HepG2 (cell line): ENCODE data around the gene CKLF. TPM values are rescaled to one million over a fixed set of nuclear protein-coding genes. Genes with fewer than 3 reads are reported as not detected.

Source experiments
- ATAC-seq: fragments of 200-7000 bp; cut with Tn5 transposase; 3 replicates; pipeline ENCODE4 v1.9.1; 2020; ENCODE audit warnings: mild to moderate bottlenecking, moderate library complexity
- BruUV-seq: library from RNA; stranded (reverse); fragments of 400-500 nt; replicated peaks from 2 replicates; lab custom pipeline; 2021; lab: Mats Ljungman, UMichigan
- CTCF ChIA-PET: fragments of 300-600 bp; formaldehyde crosslinking; extraction: SDS; loops from one replicate; lab custom pipeline; 2021; ENCODE audit warnings: low total read pairs, inconsistent platforms, low intra/inter-chr PET ratio; lab: Yijun Ruan, JAX
- POLR2A ChIA-PET: fragments of 350-600 bp; sonication (Branson Sonifier 250); formaldehyde crosslinking; loops from one replicate; lab custom pipeline; 2020; ENCODE audit warnings: antibody characterized with exemption, inconsistent platforms; lab: Yijun Ruan, JAX
- DNase-seq: peaks from one replicate; pipeline ENCODE4 v3.0.0-alpha.2; 2015; ENCODE audit warnings: low spot score
- FAIRE-seq: peaks from 3 replicates; lab custom pipeline; 2011; peaks lifted over from hg19 to GRCh38; lab: Jason Lieb, UNC
- H2AFZ ChIP-seq: one replicate; pipeline ENCODE4 v1.6.1; 2011; ENCODE audit warnings: low read length, inconsistent platforms
- H3K27ac ChIP-seq: fragments of 300-600 bp; 3 replicates; pipeline ENCODE4 v1.8.0; 2011; ENCODE audit warnings: mixed run types, mild to moderate bottlenecking, mixed read lengths, low read length, inconsistent platforms; ENCODE audit not compliant: insufficient read depth; ENCODE audit errors: extremely low read length
- H3K27me3 ChIP-seq, 2 experiments: fragments of 200-600 bp in 1 of 2; 2 replicates in 1 of 2; 3 replicates in 1 of 2; pipeline versions ENCODE4 v1.6.0 to v1.8.0; 2011; ENCODE audit warnings: low read length in 2 of 2, mild to moderate bottlenecking in 2 of 2, moderate library complexity in 2 of 2, inconsistent platforms in 1 of 2; ENCODE audit not compliant: insufficient read depth in 2 of 2, control insufficient read depth in 1 of 2
- H3K36me3 ChIP-seq, 2 experiments: fragments of 200-600 bp in 1 of 2; replicated peaks in 1 of 2; 2 replicates in 1 of 2; 3 replicates in 1 of 2; pipeline versions ENCODE4 v1.5.1 to v1.8.0; 2011; ENCODE audit warnings: low read length in 2 of 2, inconsistent platforms in 1 of 2; ENCODE audit not compliant: insufficient read depth in 2 of 2, control insufficient read depth in 1 of 2
- H3K4me1 ChIP-seq: 2 replicates; pipeline ENCODE4 v1.5.1; 2012; ENCODE audit warnings: low read length, inconsistent platforms; ENCODE audit not compliant: insufficient read depth
- H3K4me2 ChIP-seq: 2 replicates; pipeline ENCODE4 v1.6.0; 2011; ENCODE audit warnings: low read depth, low read length, inconsistent platforms
- H3K4me3 ChIP-seq, 3 experiments: fragments of 200-600 bp in 1 of 3; sonication (generic), shearing (Covaris generic) in 1 of 3; replicated peaks in 1 of 3; 2 replicates each; pipeline ENCODE4 v1.5.1; 2011 to 2016; ENCODE audit warnings: low read length in 3 of 3, inconsistent platforms in 2 of 3, low read depth in 2 of 3, mild to moderate bottlenecking in 2 of 3, control low read depth in 1 of 3, mixed read lengths in 1 of 3; ENCODE audit not compliant: insufficient read depth in 1 of 3
- H3K79me2 ChIP-seq: one replicate; pipeline ENCODE4 v1.6.1; 2011; ENCODE audit warnings: low read length, inconsistent platforms; ENCODE audit not compliant: insufficient read depth
- H3K9ac ChIP-seq: 2 replicates; pipeline ENCODE4 v1.6.0; 2011; ENCODE audit warnings: mild to moderate bottlenecking, low read depth, low read length, inconsistent platforms; ENCODE audit not compliant: insufficient read depth
- H3K9me3 ChIP-seq: 2 replicates; pipeline ENCODE4 v1.5.1; 2012; ENCODE audit warnings: mild to moderate bottlenecking, low read length
- H4K20me1 ChIP-seq: 2 replicates; pipeline ENCODE4 v1.6.0; 2011; ENCODE audit warnings: inconsistent platforms, mild to moderate bottlenecking, low read length, moderate library complexity; ENCODE audit not compliant: insufficient read depth
- ARID2 ChIP-seq: sonication (generic); formaldehyde crosslinking; IDR thresholded peaks from 2 replicates; pipeline ENCODE4 v1.8.1; 2022; ENCODE audit warnings: mild to moderate bottlenecking, missing genetic modification reagents, borderline replicate concordance
- FOXC1 ChIP-seq: sonication (generic); formaldehyde crosslinking; IDR thresholded peaks from 2 replicates; pipeline ENCODE4 v1.8.0; 2022; ENCODE audit warnings: mild to moderate bottlenecking, missing genetic modification reagents, borderline replicate concordance
- HBP1 ChIP-seq: IDR thresholded peaks from 2 replicates; pipeline ENCODE4 v1.6.1; 2016; ENCODE audit warnings: low read depth, control low read depth
- SMARCE1 ChIP-seq: fragments of 450-650 bp; IDR thresholded peaks from 2 replicates; pipeline ENCODE4 v1.6.1; 2017; ENCODE audit warnings: borderline replicate concordance
- TBX2 ChIP-seq: sonication (generic); formaldehyde crosslinking; IDR thresholded peaks from 2 replicates; pipeline ENCODE4 v1.5.0; 2020; ENCODE audit warnings: missing genetic modification reagents, mild to moderate bottlenecking, borderline replicate concordance
- ZFP36L2 ChIP-seq: sonication (generic); formaldehyde crosslinking; IDR thresholded peaks from 2 replicates; pipeline ENCODE4 v1.4.0; 2020; ENCODE audit warnings: missing genetic modification reagents
- ZHX1 ChIP-seq: sonication (generic); formaldehyde crosslinking; IDR thresholded peaks from 2 replicates; pipeline ENCODE4 v1.8.1; 2022; ENCODE audit warnings: low read depth, mild to moderate bottlenecking, missing genetic modification reagents
- ZNF34 ChIP-seq: sonication (generic); formaldehyde crosslinking; IDR thresholded peaks from 2 replicates; pipeline ENCODE4 v1.4.0; 2020; ENCODE audit warnings: mild to moderate bottlenecking, missing genetic modification reagents, borderline replicate concordance
- ZNF556 ChIP-seq: sonication (generic); formaldehyde crosslinking; IDR thresholded peaks from 2 replicates; pipeline ENCODE4 v1.4.0; 2020; ENCODE audit warnings: mild to moderate bottlenecking, missing genetic modification reagents, borderline replicate concordance
- ZNF605 ChIP-seq: sonication (generic); formaldehyde crosslinking; IDR thresholded peaks from 2 replicates; pipeline ENCODE4 v1.8.0; 2022; ENCODE audit warnings: mild to moderate bottlenecking, missing genetic modification reagents
- ZSCAN20 ChIP-seq: sonication (generic); formaldehyde crosslinking; IDR thresholded peaks from 2 replicates; pipeline ENCODE4 v1.4.0; 2020; ENCODE audit warnings: missing genetic modification reagents, mild to moderate bottlenecking, borderline replicate concordance
- WGBS: methylation state at CpG from one replicate; pipeline ENCODE4 v1.1.6; 2017; ENCODE audit warnings: low lambda C conversion rate; 5-methylcytosine and 5-hydroxymethylcytosine counted together
- in situ Hi-C: cut with HindIII; loops from 2 replicates; pipeline ENCODE4 v1.10.0; 2017; ENCODE audit warnings: low pct_unique_long_range_greater_than_20kb; ENCODE audit not compliant: extremely low pct_ligation_motif_present
- intact Hi-C: fragments of 100-400 bp; cut with micrococcal nuclease; formaldehyde crosslinking; loops from one replicate; pipeline ENCODE4 v1.10.0; 2022; ENCODE audit not compliant: unreplicated experiment
- polyA plus RNA-seq, 8 experiments: library from polyadenylated mRNA; depleted of rRNA in 3 of 8; stranded (reverse) in 7 of 8; unstranded in 1 of 8; fragments of >200 nt; fragmentation: Illumina TruSeq in 4 of 8; extraction: Trizol in 4 of 8; gene quantifications; 2 replicates each; pipeline versions ENCODE4 v1.2.1 to v1.2.3, GENCODE V29; 2011 to 2016; ENCODE audit warnings: low read depth in 4 of 8, missing spikeins in 1 of 8, mixed read lengths in 1 of 8; ENCODE audit not compliant: insufficient read depth in 1 of 8
- total RNA-seq, 5 experiments: library from RNA; depleted of rRNA; stranded (reverse); fragments of >200 nt; fragmentation: Illumina TruSeq; extraction: Trizol; gene quantifications; 2 replicates each; pipeline ENCODE4 v1.2.3, GENCODE V29; 2016; ENCODE audit warnings: low read depth in 1 of 5
- TF ChIP-seq, protein P1 (sequence below): sonication (generic); formaldehyde crosslinking; IDR thresholded peaks from 2 replicates; pipeline ENCODE4 v1.4.0; 2020; ENCODE audit warnings: missing genetic modification reagents, borderline replicate concordance
- TF ChIP-seq, protein P2 (sequence below): sonication (generic); formaldehyde crosslinking; IDR thresholded peaks from 2 replicates; pipeline ENCODE4 v1.8.0; 2022; ENCODE audit warnings: mild to moderate bottlenecking, missing genetic modification reagents

CKLF gene
- total and polyA plus RNA-seq, 2 of the 13 experiments (the other 11 are each of a cell fraction or from before 2014, with no cell fraction given), result 120 to 167 TPM

DNA sequence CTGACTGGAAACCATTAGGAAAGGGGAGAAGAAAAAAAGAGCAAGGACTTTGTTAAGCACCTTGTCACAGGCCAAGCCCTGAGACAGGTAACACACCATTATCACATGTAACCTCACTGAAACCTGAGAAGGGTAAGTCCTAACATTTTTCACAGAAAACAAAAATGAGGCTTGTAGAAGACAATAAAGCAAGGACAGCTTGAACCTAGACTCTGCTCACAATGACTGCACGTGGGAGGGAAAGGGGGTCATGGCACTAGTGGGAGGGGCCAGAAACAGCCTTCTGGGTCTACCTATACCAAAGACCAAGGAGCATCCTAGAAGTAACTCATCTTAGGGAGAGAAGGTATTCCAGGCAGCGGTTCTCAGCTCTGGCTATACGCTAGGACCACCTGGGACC is 10.0 kb upstream of the CKLF start:
- no peak overlapping the region for H3K4me2 ChIP-seq
- H3K36me3 ChIP-seq, result peaks cover 0 to 3% of the 10 kb centered on the region in 2 experiments; a peak in 2 of 5 replicates
- TF ChIP-seq, protein P1, sequence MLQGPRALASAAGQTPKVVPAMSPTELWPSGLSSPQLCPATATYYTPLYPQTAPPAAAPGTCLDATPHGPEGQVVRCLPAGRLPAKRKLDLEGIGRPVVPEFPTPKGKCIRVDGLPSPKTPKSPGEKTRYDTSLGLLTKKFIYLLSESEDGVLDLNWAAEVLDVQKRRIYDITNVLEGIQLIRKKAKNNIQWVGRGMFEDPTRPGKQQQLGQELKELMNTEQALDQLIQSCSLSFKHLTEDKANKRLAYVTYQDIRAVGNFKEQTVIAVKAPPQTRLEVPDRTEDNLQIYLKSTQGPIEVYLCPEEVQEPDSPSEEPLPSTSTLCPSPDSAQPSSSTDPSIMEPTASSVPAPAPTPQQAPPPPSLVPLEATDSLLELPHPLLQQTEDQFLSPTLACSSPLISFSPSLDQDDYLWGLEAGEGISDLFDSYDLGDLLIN, result no peak
- TF ChIP-seq ZHX1 (CRISPR knock-in tag) (no peak), SMARCE1 (no peak), TBX2 (no peak), ZSCAN20 (no peak), FOXC1 (no peak), ZFP36L2 (CRISPR knock-in tag) (no peak), HBP1 (CRISPR knock-in tag) (no peak), ZNF556 (no peak), ZNF34 (CRISPR knock-in tag) (no peak), ZNF605 (CRISPR knock-in tag) (no peak), ARID2 (CRISPR knock-in tag) (no peak)
- TF ChIP-seq, protein P2, sequence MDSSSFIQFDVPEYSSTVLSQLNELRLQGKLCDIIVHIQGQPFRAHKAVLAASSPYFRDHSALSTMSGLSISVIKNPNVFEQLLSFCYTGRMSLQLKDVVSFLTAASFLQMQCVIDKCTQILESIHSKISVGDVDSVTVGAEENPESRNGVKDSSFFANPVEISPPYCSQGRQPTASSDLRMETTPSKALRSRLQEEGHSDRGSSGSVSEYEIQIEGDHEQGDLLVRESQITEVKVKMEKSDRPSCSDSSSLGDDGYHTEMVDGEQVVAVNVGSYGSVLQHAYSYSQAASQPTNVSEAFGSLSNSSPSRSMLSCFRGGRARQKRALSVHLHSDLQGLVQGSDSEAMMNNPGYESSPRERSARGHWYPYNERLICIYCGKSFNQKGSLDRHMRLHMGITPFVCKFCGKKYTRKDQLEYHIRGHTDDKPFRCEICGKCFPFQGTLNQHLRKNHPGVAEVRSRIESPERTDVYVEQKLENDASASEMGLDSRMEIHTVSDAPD (CRISPR knock-in tag), result no peak
- no peaks in the 10 kb centered on the region for H3K79me2 ChIP-seq
- WGBS, result 91% methylated on average over 3 of the region's 3 CpGs
- H3K9me3 ChIP-seq, result no peaks in the 10 kb centered on the region
- H3K9ac ChIP-seq, result no peak overlapping the region
- ChIA-PET CTCF (no interaction called here), POLR2A (interaction anchor here (1.1 kb wide), 1 partner anchor 20 kb away, joined by 3 read pairs; no protein-coding TSS in a partner anchor)
- FAIRE-seq (no peak), ATAC-seq (no peak), DNase-seq (no peak)
- no peak overlapping the region for H3K4me3 ChIP-seq
- peaks cover 13% of the 10 kb centered on the region for H3K4me1 ChIP-seq
- H3K27ac ChIP-seq, result no peak overlapping the region
- no peak overlapping the region for H2AFZ ChIP-seq
- in situ Hi-C loops (no loop called here), intact Hi-C loops (no loop called here)
- H3K27me3 ChIP-seq, result no peaks in the 10 kb centered on the region
- H4K20me1 ChIP-seq, result no peaks in the 10 kb centered on the region
- BruUV-seq, result no TSS peak
